Muscle layer of colon (tissue), 2 donors: ENCODE data around the gene SMIM5.
"Not testable (repeated sequence)": the region's sequence is repeated elsewhere in the genome, so short reads cannot be mapped to it uniquely, and the experiment has no call there.

Experiments
- H3K27ac ChIP-seq: one replicate; pipeline ENCODE4 v1.7.0; 2013; ENCODE audit warnings: low read depth, mild to moderate bottlenecking, low read length, moderate library complexity
- H3K27me3 ChIP-seq, 2 donors: one replicate each; pipeline ENCODE4 v1.7.0; 2013; ENCODE audit warnings: low read length in 2 of 2, mild to moderate bottlenecking in 2 of 2; ENCODE audit not compliant: insufficient read depth in 2 of 2, control insufficient read depth in 1 of 2
- H3K36me3 ChIP-seq: one replicate; pipeline ENCODE4 v1.7.0; 2013; ENCODE audit warnings: mild to moderate bottlenecking, low read length; ENCODE audit not compliant: insufficient read depth
- H3K4me1 ChIP-seq: one replicate; pipeline ENCODE4 v1.7.0; 2013; ENCODE audit warnings: mild to moderate bottlenecking, low read length; ENCODE audit not compliant: insufficient read depth
- H3K4me3 ChIP-seq, 2 donors: one replicate each; pipeline ENCODE4 v1.7.0; 2013; ENCODE audit warnings: low read length in 2 of 2, low read depth in 1 of 2, mild to moderate bottlenecking in 1 of 2, moderate library complexity in 1 of 2
- H3K9ac ChIP-seq: one replicate; pipeline ENCODE4 v1.7.0; 2013; ENCODE audit warnings: low read length
- H3K9me3 ChIP-seq: one replicate; pipeline ENCODE4 v1.7.0; 2013; ENCODE audit warnings: mild to moderate bottlenecking, low read length
- donor health status: abdominal sarcoma.
- donor health status: Adenocarcinoma of cecum.

The SMIM5 gene

DNA sequence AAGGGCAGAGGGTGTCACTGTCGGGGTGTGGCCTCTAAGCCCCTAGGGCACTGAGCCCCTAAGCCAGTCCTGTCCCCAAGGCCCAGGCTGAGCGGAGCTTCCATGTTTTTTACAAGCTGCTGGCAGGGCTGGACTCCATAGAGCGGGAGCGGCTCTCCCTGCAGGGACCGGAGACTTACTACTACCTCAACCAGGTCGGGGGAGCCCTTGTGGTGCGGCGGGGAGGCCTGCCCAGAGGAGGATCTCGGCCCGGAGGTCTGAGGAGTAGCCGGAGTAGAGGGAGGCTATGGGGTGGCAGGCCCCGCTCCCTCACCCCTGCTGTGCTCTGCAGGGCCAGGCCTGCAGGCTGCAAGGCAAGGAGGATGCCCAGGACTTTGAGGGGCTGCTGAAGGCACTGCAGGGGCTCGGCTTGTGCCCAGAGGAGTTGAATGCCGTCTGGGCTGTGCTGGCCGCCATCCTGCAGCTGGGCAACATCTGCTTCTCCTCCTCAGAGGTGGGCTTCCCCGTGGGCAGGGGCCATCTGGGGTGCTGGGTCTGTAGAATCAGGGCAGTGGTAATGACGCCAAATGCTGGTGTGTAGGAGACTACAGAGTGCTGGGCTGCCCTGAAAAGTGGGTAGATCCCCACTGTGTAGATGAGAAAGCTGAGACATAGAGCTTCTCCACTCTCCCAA, 40.8 kb upstream of the SMIM5 start:
- no peak overlapping the region for H3K27ac ChIP-seq

DNA sequence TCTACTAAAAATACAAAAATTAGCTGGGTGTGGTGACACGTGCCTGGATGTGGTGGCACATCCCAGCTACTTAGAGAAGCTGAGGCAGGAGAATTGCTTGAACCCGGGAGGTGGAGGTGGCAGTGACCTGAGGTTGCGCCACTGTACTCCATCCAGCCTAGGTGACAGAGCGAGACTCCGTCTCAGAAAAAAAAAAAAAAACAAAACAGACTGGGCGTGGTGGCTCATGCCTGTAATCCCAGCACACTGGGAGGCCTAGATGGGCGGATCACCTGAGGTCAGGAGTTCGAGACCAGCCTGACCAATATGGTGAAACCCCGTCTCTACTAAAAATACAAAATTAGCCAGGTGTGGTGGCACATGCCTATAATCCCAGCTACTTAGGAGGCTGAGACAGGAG, 39.8 kb upstream of the SMIM5 start:
- H3K27ac ChIP-seq, H3K4me1 ChIP-seq, H3K9me3 ChIP-seq, H3K36me3 ChIP-seq, H3K4me3 ChIP-seq, H3K27me3 ChIP-seq, H3K9ac ChIP-seq: not testable (repeated sequence)

More for the DNA sequence above, 40.8 kb upstream of the SMIM5 start:
- H3K36me3 ChIP-seq, result no peaks in the 10 kb centered on the region
- peaks cover 1% of the 10 kb centered on the region for H3K4me1 ChIP-seq
- H3K9ac ChIP-seq, result no peak overlapping the region
- H3K27me3 ChIP-seq, result no peaks in the 10 kb centered on the region
- H3K9me3 ChIP-seq, result no peaks in the 10 kb centered on the region
- no peak overlapping the region for H3K4me3 ChIP-seq

DNA sequence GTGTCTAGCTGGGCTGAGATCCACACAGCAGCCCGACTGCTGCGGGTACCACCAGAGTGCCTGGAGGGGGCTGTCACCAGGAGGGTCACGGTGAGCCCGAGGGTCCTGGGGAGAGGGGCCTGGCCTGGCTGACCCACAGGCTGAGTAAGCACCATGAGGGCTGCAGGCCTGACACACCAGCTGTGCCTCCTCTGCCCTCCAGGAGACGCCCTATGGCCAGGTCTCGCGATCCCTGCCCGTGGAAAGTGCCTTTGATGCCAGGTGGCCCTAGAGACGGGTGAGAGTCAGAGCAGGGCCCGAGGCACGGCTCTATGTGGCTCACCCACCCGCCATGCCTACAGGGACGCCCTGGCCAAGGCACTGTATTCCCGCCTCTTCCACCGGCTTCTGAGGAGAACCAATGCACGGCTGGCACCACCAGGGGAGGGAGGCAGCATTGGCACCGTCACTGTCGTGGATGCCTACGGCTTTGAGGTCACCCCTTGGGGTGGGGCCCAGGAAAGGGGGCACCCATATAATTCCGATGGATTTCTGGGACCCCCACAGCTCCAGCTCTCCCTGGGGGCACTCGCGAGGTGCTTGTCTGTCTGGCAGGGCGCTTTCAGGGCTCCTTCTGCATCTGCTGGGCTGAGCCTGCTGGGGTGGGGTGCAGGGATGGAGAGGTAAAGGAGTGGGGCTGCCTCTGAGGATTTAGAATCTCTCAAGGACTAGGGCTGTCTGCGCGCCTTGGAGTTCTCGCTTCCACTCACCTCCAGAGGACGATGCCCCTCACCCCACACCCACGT, 38.5 kb upstream of the SMIM5 start:
- H3K4me1 ChIP-seq, result no peaks in the 10 kb centered on the region

DNA sequence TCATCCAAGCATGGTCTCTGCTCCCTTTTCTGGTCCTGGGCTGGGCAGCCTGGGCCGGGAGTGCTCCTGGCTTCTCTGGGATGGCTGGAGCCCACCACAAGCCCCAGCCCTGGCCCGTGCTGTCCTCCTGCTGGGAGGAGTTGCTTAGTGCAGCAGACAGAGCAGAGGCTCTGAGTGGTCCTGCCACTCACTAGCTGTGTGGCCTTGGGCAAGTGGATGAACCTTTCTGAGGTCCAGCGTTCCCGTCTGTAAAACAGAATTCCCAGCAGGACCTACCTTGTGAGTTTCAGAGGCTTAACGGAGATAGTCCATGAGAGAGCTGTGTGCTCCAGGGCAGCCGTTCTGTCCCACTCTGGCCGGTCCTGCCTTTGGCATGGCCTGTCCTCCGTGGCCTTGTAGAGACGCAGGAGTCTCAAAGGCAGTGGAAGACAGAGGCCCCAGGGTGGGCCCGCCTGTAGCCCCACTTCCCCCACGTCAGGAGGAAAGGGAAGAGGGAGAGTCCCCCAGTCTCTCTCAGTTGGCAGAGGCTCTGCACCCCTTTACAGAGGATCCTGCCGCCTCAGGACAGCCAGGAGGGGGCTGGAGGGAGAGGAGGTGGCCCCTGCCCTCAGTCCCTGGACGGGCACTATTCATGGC, 37.8 kb upstream of the SMIM5 start:
- Histone ChIP-seq H3K4me3 (no peak overlapping the region), H3K4me1 (no peaks in the 10 kb centered on the region), H3K27me3 (no peaks in the 10 kb centered on the region), H3K9ac (no peak overlapping the region), H3K27ac (no peak overlapping the region), H3K9me3 (no peaks in the 10 kb centered on the region), H3K36me3 (no peaks in the 10 kb centered on the region)

More for the DNA sequence above, 38.5 kb upstream of the SMIM5 start:
- H3K36me3 ChIP-seq, result no peaks in the 10 kb centered on the region
- no peak overlapping the region for H3K27ac ChIP-seq
- H3K27me3 ChIP-seq, result no peaks in the 10 kb centered on the region
- H3K9me3 ChIP-seq, result no peaks in the 10 kb centered on the region
- no peak overlapping the region for H3K4me3 ChIP-seq
- H3K9ac ChIP-seq, result no peak overlapping the region

DNA sequence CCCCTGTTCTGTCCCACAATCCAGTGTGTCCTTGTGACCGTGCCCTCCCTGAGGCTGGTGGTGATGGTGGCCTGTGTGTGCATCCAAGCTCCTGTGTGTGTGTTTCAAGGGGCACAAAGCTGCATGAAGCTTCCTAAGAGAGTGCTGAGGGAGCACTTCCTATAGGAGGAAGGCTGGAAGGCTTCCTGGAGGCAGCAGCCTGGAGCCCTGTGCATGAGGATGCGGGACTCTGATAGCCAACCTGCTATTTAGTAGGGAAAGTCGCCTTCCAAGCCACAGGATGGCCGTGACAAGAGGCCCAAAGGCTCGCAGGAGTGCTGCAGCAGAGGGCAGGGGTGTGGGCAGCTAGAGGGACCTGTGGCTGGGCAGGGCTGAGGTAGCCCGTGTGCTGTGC, 37.3 kb upstream of the SMIM5 start:
- Histone ChIP-seq H3K27me3 (no peaks in the 10 kb centered on the region), H3K4me1 (no peaks in the 10 kb centered on the region), H3K27ac (no peak overlapping the region), H3K4me3 (no peak overlapping the region), H3K36me3 (no peaks in the 10 kb centered on the region), H3K9ac (no peak overlapping the region), H3K9me3 (no peaks in the 10 kb centered on the region)

DNA sequence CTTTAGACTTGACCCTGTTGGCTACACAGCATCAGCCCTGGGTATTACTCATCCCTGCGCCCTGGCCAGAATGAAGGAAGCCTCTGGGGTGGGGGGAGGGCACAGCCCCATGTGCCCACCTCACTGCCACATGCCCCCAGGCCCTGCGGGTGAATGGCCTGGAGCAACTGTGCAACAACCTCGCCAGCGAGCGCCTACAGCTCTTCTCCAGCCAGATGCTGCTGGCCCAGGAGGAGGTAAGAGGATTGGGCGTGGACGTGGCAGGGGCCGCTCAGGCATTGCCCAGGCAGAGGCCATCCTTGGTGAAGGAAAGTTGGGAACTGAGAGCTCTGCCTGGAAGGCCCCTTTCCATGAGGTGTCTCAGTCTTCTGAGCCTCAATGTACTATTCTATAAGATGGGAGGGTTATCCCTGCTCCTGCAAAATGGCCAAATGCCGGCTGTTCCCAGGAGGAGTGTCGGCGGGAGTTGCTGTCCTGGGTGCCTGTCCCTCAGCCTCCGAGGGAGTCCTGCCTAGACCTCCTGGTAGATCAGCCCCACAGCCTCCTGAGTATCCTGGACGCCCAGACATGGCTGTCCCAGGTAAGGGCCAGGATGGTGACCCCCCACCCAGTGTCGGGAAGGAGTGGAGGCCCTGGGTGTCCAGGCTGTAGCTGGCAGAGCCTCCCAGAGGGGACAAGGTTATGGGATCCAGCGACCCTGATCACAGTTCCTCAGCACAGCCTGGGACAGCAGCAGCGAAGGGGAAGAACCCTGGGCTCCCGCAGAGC, 36.7 kb upstream of the SMIM5 start:
- no peaks in the 10 kb centered on the region for H3K36me3 ChIP-seq
- no peak overlapping the region for H3K9ac ChIP-seq
- no peak overlapping the region for H3K27ac ChIP-seq
- no peaks in the 10 kb centered on the region for H3K4me1 ChIP-seq
- no peak overlapping the region for H3K4me3 ChIP-seq
- H3K9me3 ChIP-seq, result no peaks in the 10 kb centered on the region
- no peaks in the 10 kb centered on the region for H3K27me3 ChIP-seq

DNA sequence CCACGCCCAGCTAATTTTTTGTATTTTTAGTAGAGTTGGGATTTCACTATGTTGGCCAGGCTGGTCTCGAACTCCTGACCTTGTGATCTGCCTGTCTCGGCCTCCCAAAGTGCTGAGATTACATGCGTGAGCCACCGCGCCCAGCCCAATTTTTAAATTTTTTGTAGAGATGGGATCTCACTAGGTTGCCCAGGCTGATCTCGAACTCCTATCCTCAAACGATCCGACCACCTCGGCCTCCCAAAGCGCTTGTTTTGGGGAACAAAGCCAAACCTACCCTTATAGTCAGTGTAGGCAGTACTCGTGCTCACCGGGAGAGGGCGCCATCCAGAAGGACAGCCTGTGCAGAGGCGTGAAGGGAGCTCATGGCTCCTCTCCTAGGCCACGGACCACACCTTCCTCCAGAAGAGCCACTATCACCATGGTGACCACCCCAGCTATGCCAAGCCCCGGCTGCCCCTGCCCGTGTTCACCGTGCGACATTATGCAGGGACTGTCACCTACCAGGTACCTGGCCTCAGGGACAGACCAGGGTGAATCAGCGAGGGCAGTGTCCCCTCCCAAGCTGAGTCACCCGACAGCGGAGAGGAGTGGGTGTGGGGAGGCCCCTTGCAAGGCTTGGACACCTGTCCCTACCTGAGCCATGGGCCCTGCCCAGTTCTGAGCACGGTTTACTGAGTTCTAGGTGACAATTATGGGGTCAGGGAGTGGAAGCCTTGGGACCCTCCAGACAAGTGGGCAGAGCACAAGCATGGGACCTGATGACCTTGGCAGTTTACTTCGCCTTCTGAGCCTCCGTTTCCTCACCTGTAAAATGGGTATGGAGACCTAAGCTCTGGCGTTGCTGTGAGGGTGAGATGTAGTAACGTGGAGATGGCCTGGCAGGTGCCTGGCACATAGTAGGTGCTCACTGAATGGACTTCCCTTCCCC, 31.9 kb upstream of the SMIM5 start:
- Histone ChIP-seq H3K36me3 (no peaks in the 10 kb centered on the region), H3K4me3 (no peak overlapping the region), H3K9me3 (no peaks in the 10 kb centered on the region), H3K9ac (no peak overlapping the region), H3K4me1 (no peaks in the 10 kb centered on the region), H3K27me3 (no peaks in the 10 kb centered on the region), H3K27ac (no peak overlapping the region)

DNA sequence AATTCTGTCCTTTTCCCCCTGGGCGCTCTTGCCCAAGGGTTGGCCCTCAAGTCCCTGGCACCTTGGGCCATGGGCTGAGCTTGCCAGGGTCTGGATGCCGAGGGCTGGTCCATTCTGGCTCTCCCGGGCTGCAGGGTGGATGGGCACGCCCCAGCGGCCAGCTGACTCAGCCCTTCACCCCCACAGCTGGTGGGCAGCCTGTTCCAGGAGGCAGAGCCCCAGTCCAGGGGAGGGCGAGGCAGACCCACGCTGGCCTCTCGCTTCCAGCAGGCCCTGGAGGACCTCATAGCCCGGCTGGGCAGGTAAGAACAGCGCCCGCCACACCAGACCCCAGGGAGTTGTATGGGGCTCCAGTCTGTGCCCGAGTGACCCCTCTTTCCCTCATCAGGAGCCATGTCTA, 30.6 kb upstream of the SMIM5 start:
- no peaks in the 10 kb centered on the region for H3K36me3 ChIP-seq
- no peaks in the 10 kb centered on the region for H3K27me3 ChIP-seq
- no peak overlapping the region for H3K27ac ChIP-seq
- H3K4me1 ChIP-seq, result no peaks in the 10 kb centered on the region
- no peaks in the 10 kb centered on the region for H3K9me3 ChIP-seq
- no peak overlapping the region for H3K9ac ChIP-seq
- H3K4me3 ChIP-seq, result no peak overlapping the region

DNA sequence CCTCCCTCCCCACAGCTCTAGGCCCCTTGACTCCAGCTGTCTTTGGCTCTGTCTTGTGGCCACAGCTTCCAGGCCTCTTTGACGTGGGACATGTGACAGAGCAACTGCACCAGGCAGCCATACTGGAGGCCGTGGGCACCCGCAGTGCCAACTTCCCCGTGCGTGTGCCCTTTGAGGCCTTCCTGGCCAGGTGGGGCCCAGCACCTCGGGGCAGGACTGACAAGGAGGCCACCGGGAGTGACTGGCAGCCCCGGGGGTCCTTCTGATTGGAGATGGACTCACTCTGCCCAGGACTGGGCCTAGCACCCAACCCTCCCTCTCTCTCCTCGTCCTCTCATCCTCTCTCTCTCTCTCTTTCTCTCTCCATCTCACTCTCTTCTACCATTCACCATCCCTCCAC, 30.1 kb upstream of the SMIM5 start:
- Histone ChIP-seq H3K4me1 (no peaks in the 10 kb centered on the region), H3K27ac (no peak overlapping the region), H3K9ac (no peak overlapping the region), H3K4me3 (no peak overlapping the region), H3K27me3 (no peaks in the 10 kb centered on the region), H3K9me3 (no peaks in the 10 kb centered on the region), H3K36me3 (no peaks in the 10 kb centered on the region)

DNA sequence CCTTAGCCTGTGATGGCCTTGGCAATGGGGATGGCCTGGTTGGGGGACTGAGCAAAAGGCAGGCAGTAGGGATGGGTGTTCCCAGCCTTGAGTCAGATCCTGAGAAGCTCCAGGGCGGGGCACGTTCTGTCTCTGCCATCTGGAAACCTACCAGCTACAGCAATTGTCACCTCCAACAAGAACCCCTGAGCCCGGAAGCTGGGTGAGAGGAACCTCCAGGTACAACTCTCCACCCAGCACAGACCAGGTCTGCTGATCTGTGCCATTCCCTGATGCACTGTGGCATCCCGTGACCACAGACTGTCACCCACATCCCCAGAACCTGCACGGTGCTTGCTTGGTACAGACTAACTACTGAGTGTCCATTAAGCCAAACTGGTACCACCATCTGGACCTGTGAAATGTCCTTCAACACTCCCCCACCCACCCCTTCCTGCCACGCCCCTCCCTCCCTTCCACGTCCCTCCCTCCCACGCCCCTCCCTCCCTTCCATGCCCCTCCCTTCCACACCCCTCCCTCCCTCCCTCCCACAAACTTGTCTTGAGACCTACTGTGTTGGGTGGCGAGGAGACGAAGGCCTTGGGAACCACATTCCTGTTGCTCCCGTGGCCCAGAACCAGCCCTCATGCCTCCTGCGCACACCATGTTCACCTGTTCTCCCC, 29.1 kb upstream of the SMIM5 start:
- no peak overlapping the region for H3K4me3 ChIP-seq
- H3K27ac ChIP-seq, result no peak overlapping the region
- H3K9ac ChIP-seq, result no peak overlapping the region
- no peaks in the 10 kb centered on the region for H3K4me1 ChIP-seq
- H3K9me3 ChIP-seq, result no peaks in the 10 kb centered on the region
- no peaks in the 10 kb centered on the region for H3K36me3 ChIP-seq
- H3K27me3 ChIP-seq, result no peaks in the 10 kb centered on the region
